ENCODE measurements around the gene MORN1. TPM values are rescaled to one million over a fixed set of nuclear protein-coding genes. Genes with fewer than 3 reads are reported as not detected.

MORN1 gene
- total RNA-seq, 4 donors from 2014 or later, result 3.0 to 34.0 (median 12.5) TPM

DNA sequence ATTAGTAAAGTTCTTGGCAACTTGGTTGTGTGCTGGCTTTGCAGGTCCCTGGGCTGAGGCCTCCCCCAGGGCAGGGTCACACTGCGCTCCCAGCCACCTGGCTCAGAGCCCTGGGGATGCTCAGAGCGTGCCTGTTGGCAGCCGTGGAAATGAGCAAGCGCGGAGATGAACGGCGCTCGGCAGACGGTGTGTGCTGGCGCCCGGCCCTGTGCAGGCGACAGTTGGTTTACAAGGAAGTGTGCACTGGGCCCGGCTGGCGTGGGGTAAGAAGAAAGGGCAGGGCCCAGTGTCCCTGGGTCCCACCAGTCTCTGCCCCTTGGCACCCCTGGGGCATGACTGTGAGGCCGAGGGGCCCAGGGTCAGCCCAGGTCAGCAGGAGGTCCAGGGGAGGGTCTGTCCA lies 46.7 kb upstream of the MORN1 start:
- Histone ChIP-seq H3K9me3 (no peaks in the 10 kb centered on the region), H3K27ac (no peak overlapping the region), H3K27me3 (peaks cover 37% of the 10 kb centered on the region), H3K4me1 (no peaks in the 10 kb centered on the region), H3K36me3 (no peaks in the 10 kb centered on the region), H3K4me3 (no peak overlapping the region)
- in situ Hi-C loops (cut with MboI; ENCODE audit: low pct_ligation_motif_present in 1 of 4, low pct_unique_long_range_greater_than_20kb in 1 of 4, low sequenced_read_pairs in 3 of 4) (no loop called here), intact Hi-C loops (cut with DNase I; ENCODE audit: low total_unique reads) (loop anchor here (10.0 kb wide), 1 partner anchor 357 kb away; no protein-coding TSS in a partner anchor)
- DNase-seq, result peak; percentile 54
- 62% methylated on average over 15 of the region's 15 CpGs; no CpG with 5 or more reads in 1 of the 2 donors for WGBS, 2 donors (ENCODE audit: low coverage in 1 of 2)
- TF ChIP-seq POLR2AphosphoS5 (IDR thresholded peaks at IDR 0.05) (no peak), EP300 (IDR thresholded peaks at IDR 0.05; ENCODE audit: low read depth) (no peak), POLR2A (IDR thresholded peaks at IDR 0.05) (no peak)
- TF ChIP-seq, protein P1, sequence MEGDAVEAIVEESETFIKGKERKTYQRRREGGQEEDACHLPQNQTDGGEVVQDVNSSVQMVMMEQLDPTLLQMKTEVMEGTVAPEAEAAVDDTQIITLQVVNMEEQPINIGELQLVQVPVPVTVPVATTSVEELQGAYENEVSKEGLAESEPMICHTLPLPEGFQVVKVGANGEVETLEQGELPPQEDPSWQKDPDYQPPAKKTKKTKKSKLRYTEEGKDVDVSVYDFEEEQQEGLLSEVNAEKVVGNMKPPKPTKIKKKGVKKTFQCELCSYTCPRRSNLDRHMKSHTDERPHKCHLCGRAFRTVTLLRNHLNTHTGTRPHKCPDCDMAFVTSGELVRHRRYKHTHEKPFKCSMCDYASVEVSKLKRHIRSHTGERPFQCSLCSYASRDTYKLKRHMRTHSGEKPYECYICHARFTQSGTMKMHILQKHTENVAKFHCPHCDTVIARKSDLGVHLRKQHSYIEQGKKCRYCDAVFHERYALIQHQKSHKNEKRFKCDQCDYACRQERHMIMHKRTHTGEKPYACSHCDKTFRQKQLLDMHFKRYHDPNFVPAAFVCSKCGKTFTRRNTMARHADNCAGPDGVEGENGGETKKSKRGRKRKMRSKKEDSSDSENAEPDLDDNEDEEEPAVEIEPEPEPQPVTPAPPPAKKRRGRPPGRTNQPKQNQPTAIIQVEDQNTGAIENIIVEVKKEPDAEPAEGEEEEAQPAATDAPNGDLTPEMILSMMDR (IDR thresholded peaks at IDR 0.05), result no peak

DNA sequence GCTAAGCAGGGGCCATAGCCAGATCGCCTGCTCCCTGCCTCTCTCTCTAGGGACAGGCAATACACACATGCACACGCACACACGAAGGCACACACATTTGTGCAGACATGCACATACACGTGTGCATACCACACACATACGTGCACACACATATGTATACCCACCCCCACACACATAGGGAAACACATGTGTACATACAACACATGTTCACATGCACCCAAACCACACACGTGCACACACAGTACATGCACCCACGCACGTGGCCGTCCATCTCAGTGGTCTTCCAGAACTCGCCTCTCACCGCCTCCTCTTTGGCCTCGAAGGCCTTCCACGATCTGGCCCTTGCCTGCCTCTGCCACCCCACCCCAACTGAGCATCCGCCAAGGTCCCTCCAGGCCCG lies 46.3 kb upstream of the MORN1 start:
- no peaks in the 10 kb centered on the region for H3K9me3 ChIP-seq
- H3K4me1 ChIP-seq, result no peaks in the 10 kb centered on the region
- H3K27ac ChIP-seq, result no peak overlapping the region
- H3K36me3 ChIP-seq, result no peaks in the 10 kb centered on the region
- in situ Hi-C loops (cut with MboI; ENCODE audit: low pct_ligation_motif_present in 1 of 4, low pct_unique_long_range_greater_than_20kb in 1 of 4, low sequenced_read_pairs in 3 of 4) (no loop called here), intact Hi-C loops (cut with DNase I; ENCODE audit: low total_unique reads) (loop anchor here (10.0 kb wide), 1 partner anchor 357 kb away; no protein-coding TSS in a partner anchor)
- DNase-seq, result no peak
- H3K27me3 ChIP-seq, result peaks cover 35% of the 10 kb centered on the region
- H3K4me3 ChIP-seq, result no peak overlapping the region
- 56 to 81% methylated on average over 3 to 15 of the region's 15 CpGs for WGBS, 2 donors (ENCODE audit: low coverage in 1 of 2)
- no peak for TF ChIP-seq POLR2AphosphoS5 (IDR thresholded peaks at IDR 0.05)
- no peak for TF ChIP-seq EP300 (IDR thresholded peaks at IDR 0.05; ENCODE audit: low read depth)
- TF ChIP-seq, protein P1 (IDR thresholded peaks at IDR 0.05), result no peak
- no peak for TF ChIP-seq POLR2A (IDR thresholded peaks at IDR 0.05)

DNA sequence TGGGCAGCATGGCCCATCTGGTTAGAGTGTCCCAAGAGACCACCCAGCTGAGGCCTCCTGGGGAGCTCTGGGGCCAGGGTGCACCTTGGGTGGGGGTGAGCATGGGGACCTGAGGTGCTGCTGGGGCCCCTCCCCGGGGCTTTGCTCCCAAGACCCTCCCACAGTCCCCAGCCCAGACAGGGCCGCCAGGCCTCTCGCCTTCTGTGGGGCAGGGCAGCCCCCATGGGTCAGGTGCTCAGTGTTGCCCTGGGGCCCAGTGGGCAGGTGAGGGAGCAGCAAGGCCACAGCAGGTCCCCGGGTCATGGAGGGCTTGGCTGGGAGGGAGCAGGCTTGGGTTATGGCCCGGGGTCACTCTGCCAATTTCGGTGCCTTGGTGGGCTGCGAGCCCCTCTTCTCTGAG lies 45.5 kb upstream of the MORN1 start:
- 77% methylated on average over 7 of the region's 7 CpGs; no CpG with 5 or more reads in 1 of the 2 donors for WGBS, 2 donors (ENCODE audit: low coverage in 1 of 2)

DNA sequence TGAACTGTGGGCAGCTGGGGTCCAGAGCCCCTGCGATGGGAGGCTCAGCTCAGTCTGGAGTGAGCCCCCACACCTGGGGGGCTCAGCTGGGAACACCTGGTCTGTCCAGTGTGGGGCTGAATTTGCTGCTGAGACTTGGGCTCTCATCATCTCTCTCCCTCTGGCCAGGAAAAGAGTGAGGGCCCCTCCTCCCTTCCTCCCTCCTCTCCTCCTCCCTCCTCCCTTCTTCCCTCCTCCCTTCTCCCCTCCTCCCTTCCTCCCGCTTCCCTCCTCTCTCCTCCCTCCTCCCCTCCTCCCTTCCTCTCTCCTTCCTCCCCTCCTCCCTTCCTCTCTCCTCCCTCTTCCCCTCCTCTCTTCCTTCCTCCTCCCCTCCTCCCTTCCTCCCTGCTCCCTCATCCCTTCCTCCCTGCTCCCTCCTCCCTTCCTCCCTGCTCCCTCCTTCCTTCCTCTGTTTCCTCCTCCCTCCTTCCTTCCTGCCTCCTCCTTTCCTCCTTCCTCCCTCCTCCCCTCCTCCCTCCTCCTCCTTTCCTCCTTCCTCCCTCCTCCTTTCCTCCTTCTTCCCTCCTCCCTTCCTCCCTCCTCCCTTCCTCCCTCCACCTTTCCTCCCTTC lies 44.5 kb upstream of the MORN1 start:
- Histone ChIP-seq H3K9me3 (no peaks in the 10 kb centered on the region), H3K4me3 (no peak overlapping the region), H3K27ac (no peak overlapping the region), H3K4me1 (no peaks in the 10 kb centered on the region), H3K27me3 (peaks cover 24% of the 10 kb centered on the region), H3K36me3 (no peaks in the 10 kb centered on the region)
- intact Hi-C loops (cut with DNase I; ENCODE audit: low total_unique reads), result loop anchor here (10.0 kb wide), 1 partner anchor 359 kb away; no protein-coding TSS in a partner anchor
- no peak for TF ChIP-seq POLR2AphosphoS5 (IDR thresholded peaks at IDR 0.05)
- TF ChIP-seq POLR2A (IDR thresholded peaks at IDR 0.05), result no peak
- no peak for TF ChIP-seq EP300 (IDR thresholded peaks at IDR 0.05; ENCODE audit: low read depth)
- TF ChIP-seq, protein P1 (IDR thresholded peaks at IDR 0.05), result no peak
- in situ Hi-C loops (cut with MboI; ENCODE audit: low pct_ligation_motif_present in 1 of 4, low pct_unique_long_range_greater_than_20kb in 1 of 4, low sequenced_read_pairs in 3 of 4), result no loop called here
- WGBS, 2 donors (ENCODE audit: low coverage in 1 of 2), result 72% methylated on average over 2 of the region's 2 CpGs; no CpG with 5 or more reads in 1 of the 2 donors
- no peak for DNase-seq

More for the DNA sequence above, 45.5 kb upstream of the MORN1 start:
- Histone ChIP-seq H3K27me3 (peaks cover 33% of the 10 kb centered on the region), H3K27ac (no peak overlapping the region), H3K36me3 (no peaks in the 10 kb centered on the region), H3K4me1 (no peaks in the 10 kb centered on the region), H3K4me3 (no peak overlapping the region), H3K9me3 (no peaks in the 10 kb centered on the region)
- DNase-seq, result no peak
- in situ Hi-C loops (cut with MboI; ENCODE audit: low pct_ligation_motif_present in 1 of 4, low pct_unique_long_range_greater_than_20kb in 1 of 4, low sequenced_read_pairs in 3 of 4), result no loop called here
- intact Hi-C loops (cut with DNase I; ENCODE audit: low total_unique reads), result loop anchor here (10.0 kb wide), 1 partner anchor 358 kb away; no protein-coding TSS in a partner anchor
- TF ChIP-seq EP300 (IDR thresholded peaks at IDR 0.05; ENCODE audit: low read depth) (no peak), POLR2A (IDR thresholded peaks at IDR 0.05) (no peak), POLR2AphosphoS5 (IDR thresholded peaks at IDR 0.05) (no peak)
- TF ChIP-seq, protein P1 (IDR thresholded peaks at IDR 0.05), result no peak
